Measurements from ENCODE around the gene TUBB1. TPM values are rescaled to one million over a fixed set of nuclear protein-coding genes. Genes with fewer than 3 reads are reported as not detected.

The TUBB1 gene
- polyA plus RNA-seq, 1 experiment: 0.01 TPM

- no peak for TF ChIP-seq CTCF (IDR thresholded peaks at IDR 0.05; ENCODE audit: insufficient read depth, low read depth, low read length)
- CTCF ChIA-PET: no interaction called here
Measured at GRCh38 chr20:59062081-59062480, 42.9 kb downstream of the TUBB1 start.

GRCh38 chr20:59063358-59064213 lies 44.4 kb downstream of the TUBB1 start:
- Histone ChIP-seq H3K4me3 (ENCODE audit: low read depth, low read length) (no peak overlapping the region), H3K36me3 (ENCODE audit: control insufficient read depth, insufficient read depth, low read length) (no peaks in the 10 kb centered on the region), H3K27me3 (ENCODE audit: control insufficient read depth, insufficient read depth, low read length) (peaks cover 4% of the 10 kb centered on the region; the same call in 1 of the 2 replicates)
- POLR2A ChIA-PET: no interaction called here
- TF ChIP-seq CTCF (IDR thresholded peaks at IDR 0.05; ENCODE audit: insufficient read depth, low read depth, low read length): no peak
- DNase-seq (ENCODE audit: low read depth): no peak
- CTCF ChIA-PET: no interaction called here

More at GRCh38 chr20:59062081-59062480, 42.9 kb downstream of the TUBB1 start:
- H3K27me3 ChIP-seq (ENCODE audit: control insufficient read depth, insufficient read depth, low read length): peaks cover 2% of the 10 kb centered on the region; the same call in 1 of the 2 replicates
- H3K36me3 ChIP-seq (ENCODE audit: control insufficient read depth, insufficient read depth, low read length): no peaks in the 10 kb centered on the region
- no peak for DNase-seq (ENCODE audit: low read depth)
- H3K4me3 ChIP-seq (ENCODE audit: low read depth, low read length): no peak overlapping the region
- POLR2A ChIA-PET: no interaction called here

- H3K27me3 ChIP-seq (ENCODE audit: control insufficient read depth, insufficient read depth, low read length): peaks cover 4% of the 10 kb centered on the region; the same call in 1 of the 2 replicates
- no peaks in the 10 kb centered on the region for H3K36me3 ChIP-seq (ENCODE audit: control insufficient read depth, insufficient read depth, low read length)
- H3K4me3 ChIP-seq (ENCODE audit: low read depth, low read length): no peak overlapping the region
- ChIA-PET POLR2A (no interaction called here), CTCF (interaction anchor here (2.8 kb wide), 1 partner anchor 19 kb away, joined by 11 read pairs; no protein-coding TSS in a partner anchor)
- no peak for TF ChIP-seq CTCF (IDR thresholded peaks at IDR 0.05; ENCODE audit: insufficient read depth, low read depth, low read length)
- DNase-seq (ENCODE audit: low read depth): no peak
Measured at GRCh38 chr20:59064214-59064722, 45.0 kb downstream of the TUBB1 start.

- no peak for DNase-seq (ENCODE audit: low read depth)
- ChIA-PET POLR2A (no interaction called here), CTCF (no interaction called here)
- TF ChIP-seq CTCF (IDR thresholded peaks at IDR 0.05; ENCODE audit: insufficient read depth, low read depth, low read length): no peak
- Histone ChIP-seq H3K36me3 (ENCODE audit: control insufficient read depth, insufficient read depth, low read length) (no peaks in the 10 kb centered on the region), H3K4me3 (ENCODE audit: low read depth, low read length) (no peak overlapping the region), H3K27me3 (ENCODE audit: control insufficient read depth, insufficient read depth, low read length) (peaks cover 5% of the 10 kb centered on the region)
Measured at GRCh38 chr20:59068534-59068933, 49.3 kb downstream of the TUBB1 start.

GRCh38 chr20:59069026-59069425 lies 49.8 kb downstream of the TUBB1 start:
- TF ChIP-seq CTCF (IDR thresholded peaks at IDR 0.05; ENCODE audit: insufficient read depth, low read depth, low read length): no peak
- Histone ChIP-seq H3K4me3 (ENCODE audit: low read depth, low read length) (no peak overlapping the region), H3K36me3 (ENCODE audit: control insufficient read depth, insufficient read depth, low read length) (no peaks in the 10 kb centered on the region), H3K27me3 (ENCODE audit: control insufficient read depth, insufficient read depth, low read length) (peaks cover 5% of the 10 kb centered on the region)
- ChIA-PET CTCF (no interaction called here), POLR2A (no interaction called here)
- no peak for DNase-seq (ENCODE audit: low read depth)
